Tibial nerve (tissue), 4 donors: Measurements from ENCODE around the gene SPRYD3. TPM values are rescaled to one million over a fixed set of nuclear protein-coding genes. Genes with fewer than 3 reads are reported as not detected.

Experiments used
- DNase-seq, 2 donors: peaks; one replicate each; pipeline ENCODE4 v3.0.0-alpha.2; 2019; ENCODE audit warnings: low spot score in 2 of 2
- H3K27ac ChIP-seq, 4 donors: fragments of 200-600 bp; sonication (generic) in 3 of 4; one replicate each; pipeline ENCODE4 v1.5.1; 2017 to 2019; ENCODE audit warnings: mild to moderate bottlenecking in 1 of 4
- H3K27me3 ChIP-seq, 2 donors: fragments of 200-600 bp; sonication (generic) in 1 of 2; one replicate each; pipeline versions ENCODE4 v1.5.1 to v1.6.0; 2017 to 2019
- H3K36me3 ChIP-seq, 3 donors: fragments of 200-600 bp; sonication (generic); one replicate each; pipeline ENCODE4 v1.5.1; 2018 to 2019
- H3K4me1 ChIP-seq, 4 donors: fragments of 200-600 bp; sonication (generic) in 3 of 4; one replicate each; pipeline ENCODE4 v1.5.1; 2017 to 2019
- H3K4me3 ChIP-seq, 4 donors: fragments of 200-600 bp; sonication (generic) in 3 of 4; one replicate each; pipeline ENCODE4 v1.5.1; 2017 to 2019; ENCODE audit warnings: mild to moderate bottlenecking in 1 of 4, moderate library complexity in 1 of 4
- H3K9me3 ChIP-seq, 4 donors: fragments of 200-600 bp; sonication (generic) in 3 of 4; one replicate each; pipeline ENCODE4 v1.5.1; 2017 to 2019
- CTCF ChIP-seq, 5 experiments: fragments of 200-600 bp in 3 of 5; fragments of 450-650 bp in 2 of 5; sonication (generic) in 3 of 5; IDR thresholded peaks; one replicate each; pipeline ENCODE4 v1.5.1; 2016 to 2019; ENCODE audit warnings: antibody characterized with exemption in 5 of 5, mild to moderate bottlenecking in 3 of 5, moderate library complexity in 2 of 5
- EP300 ChIP-seq, 2 donors: sonication (generic); formaldehyde crosslinking; IDR thresholded peaks; one replicate each; pipeline ENCODE4 v1.6.1; 2017; ENCODE audit warnings: antibody characterized with exemption in 2 of 2, mild to moderate bottlenecking in 1 of 2
- POLR2A ChIP-seq, 2 donors: fragments of 450-650 bp; IDR thresholded peaks; one replicate each; pipeline ENCODE4 v1.6.1; 2017; ENCODE audit warnings: antibody characterized with exemption in 2 of 2, mild to moderate bottlenecking in 2 of 2, moderate library complexity in 2 of 2
- WGBS, 2 donors: methylation state at CpG; one replicate each; pipeline ENCODE4 v1.1.5; 2018; 5-methylcytosine and 5-hydroxymethylcytosine counted together
- total RNA-seq, 4 donors: library from RNA; depleted of rRNA; stranded (reverse); fragments of >200 nt; gene quantifications; one replicate each; pipeline ENCODE4 v1.1.0, GENCODE V29; 2016

SPRYD3 gene
- total RNA-seq, 4 donors from 2014 or later, result 51.8 to 57.0 (median 54.3) TPM

GRCh38 chr12:53058674-53059433, 20.3 kb downstream of the SPRYD3 start:
- WGBS, 2 donors, result 77 to 78% methylated on average over 25 to 32 of the region's 35 CpGs
- TF ChIP-seq POLR2A (IDR thresholded peaks at IDR 0.05) (no peak), EP300 (IDR thresholded peaks at IDR 0.05) (peak in 1 of 2 donors; percentile 11)
- Histone ChIP-seq H3K27me3 (no peaks in the 10 kb centered on the region), H3K9me3 (no peaks in the 10 kb centered on the region), H3K4me3 (no peak overlapping the region), H3K4me1 (peaks cover 2 to 100% (median 51%) of the 10 kb centered on the region in 4 donors), H3K27ac (peak overlapping the region in 3 of 4 donors; percentile 7 to 100 (median 99)), H3K36me3 (peaks cover 10 to 90% (median 11%) of the 10 kb centered on the region in 3 donors)
- peak; percentile 4 to 16 for DNase-seq

- Histone ChIP-seq H3K9me3 (no peaks in the 10 kb centered on the region), H3K4me1 (peaks cover 4 to 100% (median 53%) of the 10 kb centered on the region in 4 donors), H3K36me3 (peaks cover 1 to 81% (median 11%) of the 10 kb centered on the region in 3 donors), H3K4me3 (no peak overlapping the region), H3K27ac (peak overlapping the region in 2 of 4 donors; percentile 99 to 100), H3K27me3 (no peaks in the 10 kb centered on the region)
- peak; percentile 5 to 12 for DNase-seq
- WGBS, 2 donors, result 83 to 85% methylated on average over 13 of the region's 13 CpGs
- peak in 1 of 2 donors; percentile 7 for TF ChIP-seq EP300 (IDR thresholded peaks at IDR 0.05)
- TF ChIP-seq CTCF (IDR thresholded peaks at IDR 0.05), result no peak
Measured at GRCh38 chr12:53057816-53058500, 21.2 kb downstream of the SPRYD3 start.

- 77 to 96% methylated on average over 7 of the region's 7 CpGs for WGBS, 2 donors
- Histone ChIP-seq H3K4me3 (no peak overlapping the region), H3K27me3 (no peaks in the 10 kb centered on the region), H3K36me3 (peaks cover 0 to 75% (median 11%) of the 10 kb centered on the region in 3 donors), H3K27ac (peak overlapping the region in 2 of 4 donors; percentile 99 to 100), H3K4me1 (peaks cover 4 to 100% (median 54%) of the 10 kb centered on the region in 4 donors), H3K9me3 (no peaks in the 10 kb centered on the region)
- no peak for TF ChIP-seq CTCF (IDR thresholded peaks at IDR 0.05)
- no peak for TF ChIP-seq POLR2A (IDR thresholded peaks at IDR 0.05)
- TF ChIP-seq EP300 (IDR thresholded peaks at IDR 0.05), result no peak
- no peak for DNase-seq
Measured at GRCh38 chr12:53056901-53057300, 22.3 kb downstream of the SPRYD3 start.

- no peaks in the 10 kb centered on the region for H3K9me3 ChIP-seq
- DNase-seq, result no peak
- no peak for TF ChIP-seq CTCF (IDR thresholded peaks at IDR 0.05)
- TF ChIP-seq EP300 (IDR thresholded peaks at IDR 0.05), result no peak
- no peak for TF ChIP-seq POLR2A (IDR thresholded peaks at IDR 0.05)
- H3K27me3 ChIP-seq, result no peaks in the 10 kb centered on the region
- H3K27ac ChIP-seq, result peak overlapping the region in 2 of 4 donors; percentile 99 to 100
- WGBS, 2 donors, result 70 to 75% methylated on average over 5 of the region's 5 CpGs
- no peak overlapping the region for H3K4me3 ChIP-seq
- H3K36me3 ChIP-seq, result peaks cover 0 to 73% (median 11%) of the 10 kb centered on the region in 3 donors
- peaks cover 4 to 100% (median 53%) of the 10 kb centered on the region in 4 donors for H3K4me1 ChIP-seq
Measured at GRCh38 chr12:53056296-53056695, 22.9 kb downstream of the SPRYD3 start.

- peak in 1 of 2 donors; percentile 11 for DNase-seq
- no peaks in the 10 kb centered on the region for H3K9me3 ChIP-seq
- no peak overlapping the region for H3K4me3 ChIP-seq
- TF ChIP-seq CTCF (IDR thresholded peaks at IDR 0.05) (no peak), EP300 (IDR thresholded peaks at IDR 0.05) (no peak), POLR2A (IDR thresholded peaks at IDR 0.05) (no peak)
- peaks cover 4 to 99% (median 47%) of the 10 kb centered on the region in 4 donors for H3K4me1 ChIP-seq
- 80 to 88% methylated on average over 15 of the region's 15 CpGs for WGBS, 2 donors
- H3K36me3 ChIP-seq, result peaks cover 0 to 67% (median 11%) of the 10 kb centered on the region in 3 donors
- H3K27me3 ChIP-seq, result no peaks in the 10 kb centered on the region
- peak overlapping the region in 3 of 4 donors; percentile 95 to 100 (median 99) for H3K27ac ChIP-seq
Measured at GRCh38 chr12:53055471-53056266, 23.5 kb downstream of the SPRYD3 start.
